Subcutaneous adipose tissue (tissue), 4 donors: ENCODE results near the gene TLR1. TPM values are rescaled to one million over a fixed set of nuclear protein-coding genes. Genes with fewer than 3 reads are reported as not detected.

Experiments used
- CTCF ChIP-seq: fragments of 450-650 bp; IDR thresholded peaks from one replicate; pipeline ENCODE4 v1.5.1; 2016; ENCODE audit warnings: low read depth, mild to moderate bottlenecking, control low read depth, antibody characterized with exemption, moderate library complexity
- total RNA-seq, 4 donors: library from RNA; depleted of rRNA; stranded (reverse); fragments of >200 nt; gene quantifications; one replicate each; pipeline ENCODE4 v1.1.0, GENCODE V29; 2016

Gene TLR1
- total RNA-seq, 4 donors from 2014 or later = 8.1 to 70.2 (median 32.1) TPM

GRCh38 chr4:38782452-38783108, 22.0 kb downstream of the TLR1 start, which contains the start of gene TLR10:
TSS of gene TLR10 (minus strand) at chr4:38782990. CDS start at chr4:38775590, 7,400 bp downstream.
- TF ChIP-seq CTCF = no peak

GRCh38 chr4:38781854-38782261, 22.7 kb downstream of the TLR1 start:
- TF ChIP-seq CTCF = no peak

GRCh38 chr4:38780833-38781484, 23.6 kb downstream of the TLR1 start:
- TF ChIP-seq CTCF = no peak

GRCh38 chr4:38779790-38780189, 24.8 kb downstream of the TLR1 start:
- TF ChIP-seq CTCF = no peak

- TF ChIP-seq CTCF = no peak
Measured at GRCh38 chr4:38775326-38775725, 29.3 kb downstream of the TLR1 start.

- TF ChIP-seq CTCF = no peak
Measured at GRCh38 chr4:38774181-38774955, 30.2 kb downstream of the TLR1 start.

- no peak for TF ChIP-seq CTCF
Measured at GRCh38 chr4:38769857-38770256, 34.7 kb downstream of the TLR1 start.
